Activated CD8-positive, alpha-beta memory T cell treated with anti-CD3 and anti-CD28 coated beads, Interleukin-2, amount 50 U/mL, for 24 hours (primary cell): Measurements from ENCODE around the gene PDZD4.
"Not testable (repeated sequence)": the region's sequence is repeated elsewhere in the genome, so short reads cannot be mapped to it uniquely, and the experiment has no call there.

Source experiments
- DNase-seq: peaks from one replicate; pipeline ENCODE4 v3.0.0-alpha.2; 2020; ENCODE audit errors: extremely low read depth

Gene PDZD4

GRCh38 chrX:153831429-153832150 lies 1.2 kb upstream of the PDZD4 start:
- DNase-seq = no peak

- DNase-seq = no peak
Measured at GRCh38 chrX:153830640-153831428, 490 bp upstream of the PDZD4 start.

- no peak for DNase-seq
Measured at GRCh38 chrX:153829549-153829798, 870 bp downstream of the PDZD4 start.

GRCh38 chrX:153828723-153829548 lies 1.4 kb downstream of the PDZD4 start:
- DNase-seq = no peak

- no peak for DNase-seq
Measured at GRCh38 chrX:153828308-153828707, 2.0 kb downstream of the PDZD4 start.

- no peak for DNase-seq
Measured at GRCh38 chrX:153827903-153828302, 2.4 kb downstream of the PDZD4 start.

GRCh38 chrX:153827016-153827415 lies 3.3 kb downstream of the PDZD4 start:
- DNase-seq = no peak

- DNase-seq = no peak
Measured at GRCh38 chrX:153825042-153825441, 5.3 kb downstream of the PDZD4 start.

GRCh38 chrX:153824348-153824747 lies 6.0 kb downstream of the PDZD4 start:
- DNase-seq = no peak

GRCh38 chrX:153821066-153821465 lies 9.3 kb downstream of the PDZD4 start:
- no peak for DNase-seq

GRCh38 chrX:153820601-153821000 lies 9.7 kb downstream of the PDZD4 start:
- no peak for DNase-seq

- DNase-seq = no peak
Measured at GRCh38 chrX:153819384-153820040, 10.8 kb downstream of the PDZD4 start.

GRCh38 chrX:153818571-153819383 lies 11.6 kb downstream of the PDZD4 start:
- no peak for DNase-seq

- DNase-seq = not testable (repeated sequence)
Measured at GRCh38 chrX:153818064-153818463, 12.3 kb downstream of the PDZD4 start.

GRCh38 chrX:153816831-153817690 lies 13.3 kb downstream of the PDZD4 start:
- DNase-seq = no peak

- DNase-seq = no peak
Measured at GRCh38 chrX:153814591-153815315, 15.6 kb downstream of the PDZD4 start.

GRCh38 chrX:153813161-153813560 lies 17.2 kb downstream of the PDZD4 start:
- DNase-seq = no peak

- no peak for DNase-seq
Measured at GRCh38 chrX:153812220-153812619, 18.1 kb downstream of the PDZD4 start.

GRCh38 chrX:153807976-153808375 lies 22.4 kb downstream of the PDZD4 start:
- no peak for DNase-seq
